ENCODE data around the gene CADPS2. TPM values are rescaled to one million over a fixed set of nuclear protein-coding genes. Genes with fewer than 3 reads are reported as not detected.

CADPS2 gene
- polyA plus RNA-seq, 3 donors from 2014 or later = not detected

GRCh38 chr7:122746948-122747347 lies 139.3 kb downstream of the CADPS2 start:
- Mint-ChIP-seq H3K27ac (no peak overlapping the region), H3K36me3 (no peaks in the 10 kb centered on the region), H3K9me3 (peaks cover 4 to 21% (median 12%) of the 10 kb centered on the region in 6 donors), H3K4me1 (no peaks in the 10 kb centered on the region), H3K27me3 (ENCODE audit: low read depth in 3 of 3) (peaks cover 0 to 1% (median 0%) of the 10 kb centered on the region in 3 donors), H3K4me3 (no peak overlapping the region)
- no peak for DNase-seq

GRCh38 chr7:122743211-122743610 lies 143.0 kb downstream of the CADPS2 start:
- no peak overlapping the region for H3K27ac Mint-ChIP-seq

DNA sequence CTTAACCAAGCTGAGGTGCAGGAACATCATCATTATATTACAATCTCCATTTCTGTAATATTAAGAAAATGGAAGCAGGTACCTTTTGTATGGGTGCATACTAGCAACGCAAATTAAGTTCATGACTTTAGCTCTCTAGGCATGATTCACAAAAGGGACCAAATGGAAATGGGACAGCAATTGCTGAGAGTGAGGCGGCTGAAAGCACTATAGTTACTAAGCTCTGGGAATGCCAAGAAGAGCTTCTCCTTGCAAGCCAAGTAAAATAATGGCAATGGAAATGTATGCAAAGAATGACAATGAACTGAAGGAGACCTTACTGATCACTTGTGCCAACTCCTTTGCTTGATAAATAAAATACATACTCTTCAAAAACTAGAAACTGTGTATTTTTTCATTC lies 147.3 kb downstream of the CADPS2 start:
- Mint-ChIP-seq H3K4me3 (no peak overlapping the region), H3K4me1 (no peaks in the 10 kb centered on the region), H3K9me3 (peaks cover 2 to 41% (median 9%) of the 10 kb centered on the region in 6 donors), H3K36me3 (no peaks in the 10 kb centered on the region), H3K27me3 (ENCODE audit: low read depth in 3 of 3) (no peaks in the 10 kb centered on the region), H3K27ac (no peak overlapping the region)
- no peak for DNase-seq

More at GRCh38 chr7:122743211-122743610, 143.0 kb downstream of the CADPS2 start:
- Mint-ChIP-seq H3K4me3 (no peak overlapping the region), H3K9me3 (peaks cover under 1 to 24% (median 13%) of the 10 kb centered on the region in 6 donors), H3K36me3 (no peaks in the 10 kb centered on the region), H3K4me1 (no peaks in the 10 kb centered on the region), H3K27me3 (ENCODE audit: low read depth in 3 of 3) (peaks cover 0 to 1% (median 0%) of the 10 kb centered on the region in 3 donors)
- DNase-seq = no peak

DNA sequence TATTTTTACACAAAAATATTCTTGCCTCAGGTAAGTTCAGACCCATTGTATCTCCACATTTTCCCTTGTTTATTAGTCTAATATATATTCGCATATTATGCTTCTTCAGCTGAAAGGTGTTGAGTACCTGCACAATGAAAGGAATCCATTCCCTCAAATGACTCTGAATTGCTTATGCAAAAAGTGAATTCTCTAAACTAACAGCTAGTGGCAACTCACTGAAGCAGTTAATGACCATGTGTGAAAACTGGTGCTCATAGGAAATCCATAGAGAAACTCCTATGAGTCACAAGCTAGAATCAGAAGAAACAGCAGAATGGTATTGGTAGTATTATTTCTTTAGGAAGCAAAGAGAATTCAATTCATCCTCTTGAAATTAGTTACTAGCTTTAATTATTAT lies 150.1 kb downstream of the CADPS2 start:
- Mint-ChIP-seq H3K4me3 (no peak overlapping the region), H3K27me3 (ENCODE audit: low read depth in 3 of 3) (no peaks in the 10 kb centered on the region), H3K4me1 (no peaks in the 10 kb centered on the region), H3K9me3 (peaks cover 4 to 43% (median 10%) of the 10 kb centered on the region in 6 donors), H3K36me3 (no peaks in the 10 kb centered on the region), H3K27ac (no peak overlapping the region)
- no peak for DNase-seq

DNA sequence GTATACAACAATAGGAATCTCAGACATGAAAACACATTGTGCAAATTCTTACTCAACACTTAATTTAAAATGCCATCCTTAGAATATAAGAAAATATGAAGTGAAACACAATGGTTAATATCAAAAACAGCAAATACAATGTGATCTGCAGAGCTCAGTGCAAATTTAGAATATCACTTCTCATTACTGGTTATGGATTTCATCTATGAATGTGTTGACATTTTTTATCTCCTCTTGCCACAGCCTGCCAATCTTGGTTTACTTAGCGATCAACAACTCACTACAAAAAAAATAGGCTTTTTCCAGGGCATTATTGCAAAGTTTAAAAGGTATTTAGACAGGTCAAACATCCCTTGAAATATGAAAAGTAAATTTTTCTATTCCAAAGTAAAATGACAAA lies 158.5 kb downstream of the CADPS2 start:
- H3K27me3 Mint-ChIP-seq (ENCODE audit: low read depth in 3 of 3) = no peaks in the 10 kb centered on the region
- no peak for DNase-seq
- no peak overlapping the region for H3K4me3 Mint-ChIP-seq
- no peaks in the 10 kb centered on the region for H3K36me3 Mint-ChIP-seq
- peaks cover 5 to 41% (median 10%) of the 10 kb centered on the region in 6 donors for H3K9me3 Mint-ChIP-seq
- no peaks in the 10 kb centered on the region for H3K4me1 Mint-ChIP-seq
- no peak overlapping the region for H3K27ac Mint-ChIP-seq

- Mint-ChIP-seq H3K27ac (no peak overlapping the region), H3K4me3 (no peak overlapping the region), H3K4me1 (no peaks in the 10 kb centered on the region), H3K9me3 (peaks cover 5 to 41% (median 10%) of the 10 kb centered on the region in 6 donors), H3K27me3 (ENCODE audit: low read depth in 3 of 3) (no peaks in the 10 kb centered on the region), H3K36me3 (no peaks in the 10 kb centered on the region)
- DNase-seq = no peak
These were observed 158.9 kb downstream of the CADPS2 start for GRCh38 chr7:122727354-122727753.

DNA sequence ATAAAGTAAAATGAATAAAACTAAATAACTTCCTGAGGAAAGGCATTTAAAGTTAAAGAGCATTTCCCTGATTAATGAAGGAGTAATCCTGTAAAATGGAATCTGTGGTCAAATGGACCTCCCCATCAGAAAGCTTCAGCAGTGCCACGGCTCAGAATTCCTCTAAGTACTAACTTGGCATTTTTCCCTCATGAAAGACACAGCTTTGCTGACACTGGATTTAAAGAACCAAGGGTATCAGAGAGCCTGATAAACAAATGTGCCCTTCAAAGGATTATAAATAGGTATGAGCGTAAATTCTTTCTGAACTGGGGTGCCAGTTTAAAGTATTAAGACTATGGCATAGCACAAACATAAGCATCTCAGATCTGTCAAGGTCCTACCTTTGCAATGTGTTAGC lies 159.4 kb downstream of the CADPS2 start:
- H3K27ac Mint-ChIP-seq = no peak overlapping the region
- DNase-seq = no peak
- H3K9me3 Mint-ChIP-seq = peaks cover 5 to 40% (median 10%) of the 10 kb centered on the region in 6 donors
- H3K4me3 Mint-ChIP-seq = no peak overlapping the region
- no peaks in the 10 kb centered on the region for H3K27me3 Mint-ChIP-seq (ENCODE audit: low read depth in 3 of 3)
- H3K36me3 Mint-ChIP-seq = no peaks in the 10 kb centered on the region
- no peaks in the 10 kb centered on the region for H3K4me1 Mint-ChIP-seq

DNA sequence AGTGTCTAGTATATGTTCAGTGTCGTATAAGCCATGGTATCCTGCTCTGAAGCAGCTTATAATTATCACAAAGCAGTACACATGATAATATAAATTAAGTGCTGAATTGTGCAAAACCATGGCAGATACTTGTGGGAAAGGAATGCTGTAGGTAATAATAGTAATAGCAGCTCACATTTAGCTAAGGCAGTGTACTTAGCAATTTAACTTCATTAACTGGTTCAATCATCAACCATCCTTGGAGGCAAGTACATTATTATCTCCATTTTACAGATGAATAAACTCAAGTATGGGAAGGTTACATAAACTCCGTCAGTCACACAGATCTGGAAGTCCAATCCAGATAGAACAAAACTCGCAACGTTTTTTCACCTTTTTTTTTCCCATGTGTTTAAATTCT lies 161.9 kb downstream of the CADPS2 start:
- no peak overlapping the region for H3K4me3 Mint-ChIP-seq
- H3K36me3 Mint-ChIP-seq = no peaks in the 10 kb centered on the region
- no peak overlapping the region for H3K27ac Mint-ChIP-seq
- peaks cover 2 to 35% (median 12%) of the 10 kb centered on the region in 6 donors for H3K9me3 Mint-ChIP-seq
- no peaks in the 10 kb centered on the region for H3K4me1 Mint-ChIP-seq
- H3K27me3 Mint-ChIP-seq (ENCODE audit: low read depth in 3 of 3) = no peaks in the 10 kb centered on the region
- no peak for DNase-seq

GRCh38 chr7:122719010-122719578 lies 167.2 kb downstream of the CADPS2 start:
- no peak overlapping the region for H3K27ac Mint-ChIP-seq
- no peaks in the 10 kb centered on the region for H3K27me3 Mint-ChIP-seq (ENCODE audit: low read depth in 3 of 3)
- peaks cover 0 to 27% (median 12%) of the 10 kb centered on the region in 6 donors for H3K9me3 Mint-ChIP-seq
- no peaks in the 10 kb centered on the region for H3K4me1 Mint-ChIP-seq
- no peaks in the 10 kb centered on the region for H3K36me3 Mint-ChIP-seq
- H3K4me3 Mint-ChIP-seq = no peak overlapping the region
- DNase-seq = no peak

DNA sequence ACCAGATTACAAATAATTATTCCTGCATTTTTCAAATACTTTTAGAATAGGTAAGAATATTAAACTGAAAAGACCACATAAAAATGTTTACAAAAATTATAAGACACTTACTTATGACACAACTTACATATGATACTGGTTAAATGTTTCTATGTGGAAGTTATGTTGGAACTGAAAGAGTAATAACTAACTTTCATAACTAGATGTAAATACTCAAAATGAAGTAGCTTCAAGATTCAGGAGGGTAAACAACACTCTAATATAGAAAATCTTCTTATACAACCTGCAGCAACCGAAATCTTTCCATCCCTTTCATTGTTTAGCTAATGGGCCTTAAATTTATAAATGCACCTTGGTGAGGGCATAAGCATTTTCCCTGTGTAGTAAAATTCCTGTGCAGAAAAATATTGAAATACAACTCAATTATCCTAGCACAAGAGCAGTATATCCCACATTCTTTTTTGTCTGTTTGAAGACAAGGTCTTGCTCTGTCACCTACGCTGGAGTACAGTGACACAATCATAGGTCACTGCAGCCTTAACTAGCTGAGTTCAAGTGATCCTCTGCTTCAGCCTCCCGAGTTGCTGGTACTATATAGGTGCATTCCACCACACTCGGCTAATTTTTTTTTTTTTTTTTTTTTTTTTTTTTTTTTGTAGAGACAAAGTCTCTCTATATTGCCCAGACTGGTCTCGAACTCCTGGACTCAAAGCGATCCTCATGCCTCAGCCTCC lies 168.7 kb downstream of the CADPS2 start:
- H3K4me3 Mint-ChIP-seq = no peak overlapping the region
- no peaks in the 10 kb centered on the region for H3K4me1 Mint-ChIP-seq
- no peak overlapping the region for H3K27ac Mint-ChIP-seq
- no peaks in the 10 kb centered on the region for H3K36me3 Mint-ChIP-seq
- DNase-seq = no peak
- H3K27me3 Mint-ChIP-seq (ENCODE audit: low read depth in 3 of 3) = no peaks in the 10 kb centered on the region
- peaks cover 0 to 27% (median 15%) of the 10 kb centered on the region in 6 donors for H3K9me3 Mint-ChIP-seq

GRCh38 chr7:122715183-122715582 lies 171.1 kb downstream of the CADPS2 start:
- Mint-ChIP-seq H3K27me3 (ENCODE audit: low read depth in 3 of 3) (no peaks in the 10 kb centered on the region), H3K36me3 (no peaks in the 10 kb centered on the region), H3K27ac (no peak overlapping the region), H3K4me1 (no peaks in the 10 kb centered on the region), H3K4me3 (no peak overlapping the region), H3K9me3 (peaks cover 2 to 30% (median 14%) of the 10 kb centered on the region in 6 donors)
- DNase-seq = no peak

DNA sequence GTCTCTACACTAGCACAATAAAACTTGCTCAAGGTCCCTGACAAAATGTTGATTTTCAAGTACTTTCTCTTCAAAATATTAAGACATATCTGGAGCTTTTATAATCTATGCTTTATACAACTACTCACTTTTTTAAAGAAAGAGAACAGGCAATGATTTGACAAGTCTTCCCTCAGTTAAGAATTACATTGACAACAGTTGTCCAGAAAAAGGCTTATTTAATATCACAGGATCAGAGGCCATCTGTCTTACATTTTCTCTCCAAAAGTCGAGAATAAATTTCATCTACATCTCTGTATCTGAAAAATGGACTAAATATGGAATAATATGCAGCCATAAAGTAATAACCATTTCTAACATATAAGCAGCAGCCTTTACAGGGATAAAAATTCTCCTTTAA lies 175.3 kb downstream of the CADPS2 start:
- peaks cover 0 to 28% (median 14%) of the 10 kb centered on the region in 6 donors for H3K9me3 Mint-ChIP-seq
- no peaks in the 10 kb centered on the region for H3K36me3 Mint-ChIP-seq
- no peaks in the 10 kb centered on the region for H3K27me3 Mint-ChIP-seq (ENCODE audit: low read depth in 3 of 3)
- no peaks in the 10 kb centered on the region for H3K4me1 Mint-ChIP-seq
- no peak overlapping the region for H3K4me3 Mint-ChIP-seq
- H3K27ac Mint-ChIP-seq = no peak overlapping the region
- no peak for DNase-seq

- no peak overlapping the region for H3K27ac Mint-ChIP-seq
These were observed 176.2 kb downstream of the CADPS2 start for GRCh38 chr7:122709930-122710646.

DNA sequence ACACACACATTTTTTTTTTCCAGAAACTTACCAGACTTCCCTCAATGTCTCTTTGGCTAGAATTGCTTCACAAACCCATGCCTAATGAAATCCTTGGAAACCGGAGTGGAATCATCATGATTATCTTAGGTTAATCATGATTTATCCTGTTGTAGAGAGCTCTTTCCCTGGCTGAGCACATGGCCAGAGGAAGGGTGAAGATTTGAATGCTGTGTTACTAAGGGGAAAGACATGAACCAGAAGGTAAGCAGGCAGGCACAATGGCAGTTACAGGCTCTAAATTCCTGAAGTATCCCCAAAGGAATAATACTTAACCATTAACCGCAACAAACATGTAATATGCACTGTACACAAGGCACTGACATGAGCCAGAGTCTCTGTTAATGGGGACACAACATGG lies 179.4 kb downstream of the CADPS2 start:
- peaks cover 7 to 31% (median 8%) of the 10 kb centered on the region in 6 donors for H3K9me3 Mint-ChIP-seq
- peaks cover 0 to 2% (median 0%) of the 10 kb centered on the region in 3 donors for H3K27me3 Mint-ChIP-seq (ENCODE audit: low read depth in 3 of 3)
- H3K4me1 Mint-ChIP-seq = no peaks in the 10 kb centered on the region
- no peaks in the 10 kb centered on the region for H3K36me3 Mint-ChIP-seq
- no peak overlapping the region for H3K27ac Mint-ChIP-seq
- no peak for DNase-seq
- H3K4me3 Mint-ChIP-seq = no peak overlapping the region

More at GRCh38 chr7:122709930-122710646, 176.2 kb downstream of the CADPS2 start:
- no peaks in the 10 kb centered on the region for H3K4me1 Mint-ChIP-seq
- H3K9me3 Mint-ChIP-seq = peaks cover 0 to 28% (median 14%) of the 10 kb centered on the region in 6 donors
- no peaks in the 10 kb centered on the region for H3K36me3 Mint-ChIP-seq
- no peaks in the 10 kb centered on the region for H3K27me3 Mint-ChIP-seq (ENCODE audit: low read depth in 3 of 3)
- no peak for DNase-seq
- no peak overlapping the region for H3K4me3 Mint-ChIP-seq

All from immature natural killer cell (primary cell).